Neural cell (in vitro differentiated cells): ENCODE data around the gene EXOC2. TPM values are rescaled to one million over a fixed set of nuclear protein-coding genes. Genes with fewer than 3 reads are reported as not detected.

Source experiments
- H2AFZ ChIP-seq: fragments of 200-600, 300-800 bp; sonication (generic), shearing (Covaris generic); 2 replicates; pipeline ENCODE4 v1.6.0; 2014; ENCODE audit warnings: low read depth, mild to moderate bottlenecking, antibody characterized with exemption, low read length, moderate library complexity
- H3F3A ChIP-seq: fragments of 200-600 bp; shearing (Covaris generic); 2 replicates; pipeline ENCODE4 v1.6.1; 2016; ENCODE audit warnings: mild to moderate bottlenecking, moderate library complexity, mixed read lengths, antibody characterized with exemption, low read length; ENCODE audit not compliant: insufficient read depth, poor library complexity, severe bottlenecking
- H3K27ac ChIP-seq: fragments of 200-600, 300-800 bp; sonication (generic), shearing (Covaris generic); 2 replicates; pipeline ENCODE4 v1.5.1; 2014; ENCODE audit warnings: mild to moderate bottlenecking, low read length, moderate library complexity
- H3K27me3 ChIP-seq: fragments of 300-800, 200-600 bp; sonication (generic), shearing (Covaris generic); 2 replicates; pipeline ENCODE4 v1.6.0; 2014; ENCODE audit warnings: mild to moderate bottlenecking, low read depth, low read length, moderate library complexity; ENCODE audit not compliant: insufficient read depth
- H3K36me3 ChIP-seq: fragments of 300-800, 200-600 bp; sonication (generic), shearing (Covaris generic); 2 replicates; pipeline ENCODE4 v1.5.1; 2014; ENCODE audit warnings: mild to moderate bottlenecking, antibody characterized with exemption, low read length, moderate library complexity; ENCODE audit not compliant: insufficient read depth
- H3K4me2 ChIP-seq: fragments of 300-800, 200-600 bp; sonication (generic), shearing (Covaris generic); 2 replicates; pipeline ENCODE4 v1.6.0; 2014; ENCODE audit warnings: mild to moderate bottlenecking, low read length
- H3K4me3 ChIP-seq: fragments of 300-800, 200-600 bp; sonication (generic), shearing (Covaris generic); 2 replicates; pipeline ENCODE4 v1.5.1; 2014; ENCODE audit warnings: mild to moderate bottlenecking, low read length, moderate library complexity
- H3K79me2 ChIP-seq: fragments of 200-600 bp; shearing (Covaris generic); replicated peaks from 2 replicates; pipeline ENCODE4 v1.6.0; 2014; ENCODE audit warnings: mild to moderate bottlenecking, low read length, moderate library complexity; ENCODE audit not compliant: insufficient read depth
- H3K9ac ChIP-seq: fragments of 300-800, 200-600 bp; sonication (generic), shearing (Covaris generic); 2 replicates; pipeline ENCODE4 v1.6.1; 2016; ENCODE audit warnings: mild to moderate bottlenecking, low read length, mixed read lengths
- H3K9me2 ChIP-seq: fragments of 200-600 bp; shearing (Covaris generic); 2 replicates; pipeline ENCODE4 v1.6.1; 2016; ENCODE audit warnings: mild to moderate bottlenecking, low read length, mixed read lengths; ENCODE audit not compliant: insufficient read depth
- H3K9me3 ChIP-seq: fragments of 200-600, 300-800 bp; sonication (generic), shearing (Covaris generic); 2 replicates; pipeline ENCODE4 v1.6.1; 2016; ENCODE audit warnings: mild to moderate bottlenecking, mixed run types, low read length, moderate library complexity, mixed read lengths
- H4K20me1 ChIP-seq: fragments of 200-600 bp; shearing (Covaris generic); 2 replicates; pipeline ENCODE4 v1.6.1; 2016; ENCODE audit warnings: mild to moderate bottlenecking, mixed run types; ENCODE audit not compliant: insufficient read depth
- EP300 ChIP-seq: fragments of 450-650 bp; conservative IDR thresholded peaks from 2 replicates; pipeline ENCODE4 v1.6.1; 2014; ENCODE audit warnings: antibody characterized with exemption, mild to moderate bottlenecking, moderate library complexity; ENCODE audit not compliant: poor library complexity, severe bottlenecking
- EZH2 ChIP-seq: fragments of 200-600, 300-800 bp; shearing (Covaris generic), sonication (generic); IDR thresholded peaks from 2 replicates; pipeline ENCODE4 v1.6.1; 2014; ENCODE audit warnings: antibody characterized with exemption, low read length, borderline replicate concordance, mild to moderate bottlenecking; ENCODE audit not compliant: insufficient read depth, poor library complexity, severe bottlenecking
- MXI1 ChIP-seq: fragments of 450-650 bp; conservative IDR thresholded peaks from 2 replicates; pipeline ENCODE4 v1.6.1; 2014; ENCODE audit warnings: antibody characterized with exemption, mild to moderate bottlenecking; ENCODE audit not compliant: poor library complexity, severe bottlenecking
- POLR2AphosphoS5 ChIP-seq: IDR thresholded peaks from 2 replicates; pipeline ENCODE4 v1.6.1; 2012
- RAD21 ChIP-seq: fragments of 450-650 bp; conservative IDR thresholded peaks from 2 replicates; pipeline ENCODE4 v1.6.1; 2014; ENCODE audit warnings: antibody characterized with exemption, mild to moderate bottlenecking, moderate library complexity
- SMC3 ChIP-seq: fragments of 450-650 bp; conservative IDR thresholded peaks from 2 replicates; pipeline ENCODE4 v1.6.1; 2014; ENCODE audit warnings: antibody characterized with exemption, mild to moderate bottlenecking, moderate library complexity; ENCODE audit not compliant: poor library complexity
- TAF1 ChIP-seq: IDR thresholded peaks from 2 replicates; pipeline ENCODE4 v1.6.1; 2012; ENCODE audit warnings: low read depth
- polyA plus RNA-seq: library from polyadenylated mRNA; depleted of rRNA; stranded (reverse); fragments of >200 nt; gene quantifications from 2 replicates; pipeline ENCODE4 v1.2.3, GENCODE V29; 2014
- TF ChIP-seq, protein P1 (sequence below): fragments of 450-650 bp; IDR thresholded peaks from 2 replicates; pipeline ENCODE4 v1.5.1; 2014; ENCODE audit warnings: antibody characterized with exemption, mild to moderate bottlenecking, moderate library complexity; ENCODE audit not compliant: poor library complexity, severe bottlenecking
- TF ChIP-seq, protein P2 (sequence below): IDR thresholded peaks from 2 replicates; pipeline ENCODE4 v1.6.1; 2012; ENCODE audit warnings: borderline replicate concordance

Gene EXOC2
- polyA plus RNA-seq, 1 donor from 2014 or later = 38.6 TPM

DNA sequence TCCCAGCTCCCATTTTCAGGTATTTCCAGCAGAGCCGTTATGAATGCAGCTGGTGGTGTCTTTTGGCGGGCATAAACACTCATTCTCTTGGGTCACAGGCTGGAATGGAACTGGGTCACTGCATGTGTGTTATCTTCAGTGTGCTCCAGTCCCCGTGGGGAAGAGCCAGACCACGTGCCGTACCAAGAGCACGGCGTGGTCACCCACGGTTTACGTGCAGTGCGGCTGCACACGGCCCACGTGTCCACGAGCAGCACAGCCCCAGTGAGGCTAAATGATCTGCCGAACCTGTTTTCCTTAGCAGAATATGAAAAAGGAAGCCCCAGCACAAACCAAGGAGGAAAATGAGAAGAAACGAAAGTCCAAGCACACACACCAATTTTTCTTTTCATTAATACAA lies 179.9 kb downstream of the EXOC2 start:
- Histone ChIP-seq H3K9ac (no peak overlapping the region), H3K9me3 (no peaks in the 10 kb centered on the region), H2AFZ (no peak overlapping the region), H3F3A (no peaks in the 10 kb centered on the region), H3K4me2 (no peak overlapping the region), H3K79me2 (no peaks in the 10 kb centered on the region), H3K9me2 (no peaks in the 10 kb centered on the region), H3K36me3 (peaks cover 4% of the 10 kb centered on the region), H3K27ac (no peak overlapping the region), H3K4me3 (no peak overlapping the region), H4K20me1 (no peaks in the 10 kb centered on the region), H3K27me3 (no peaks in the 10 kb centered on the region)
- TF ChIP-seq, protein P1, sequence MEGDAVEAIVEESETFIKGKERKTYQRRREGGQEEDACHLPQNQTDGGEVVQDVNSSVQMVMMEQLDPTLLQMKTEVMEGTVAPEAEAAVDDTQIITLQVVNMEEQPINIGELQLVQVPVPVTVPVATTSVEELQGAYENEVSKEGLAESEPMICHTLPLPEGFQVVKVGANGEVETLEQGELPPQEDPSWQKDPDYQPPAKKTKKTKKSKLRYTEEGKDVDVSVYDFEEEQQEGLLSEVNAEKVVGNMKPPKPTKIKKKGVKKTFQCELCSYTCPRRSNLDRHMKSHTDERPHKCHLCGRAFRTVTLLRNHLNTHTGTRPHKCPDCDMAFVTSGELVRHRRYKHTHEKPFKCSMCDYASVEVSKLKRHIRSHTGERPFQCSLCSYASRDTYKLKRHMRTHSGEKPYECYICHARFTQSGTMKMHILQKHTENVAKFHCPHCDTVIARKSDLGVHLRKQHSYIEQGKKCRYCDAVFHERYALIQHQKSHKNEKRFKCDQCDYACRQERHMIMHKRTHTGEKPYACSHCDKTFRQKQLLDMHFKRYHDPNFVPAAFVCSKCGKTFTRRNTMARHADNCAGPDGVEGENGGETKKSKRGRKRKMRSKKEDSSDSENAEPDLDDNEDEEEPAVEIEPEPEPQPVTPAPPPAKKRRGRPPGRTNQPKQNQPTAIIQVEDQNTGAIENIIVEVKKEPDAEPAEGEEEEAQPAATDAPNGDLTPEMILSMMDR = no peak
- TF ChIP-seq SMC3 = no peak
- TF ChIP-seq EP300 = no peak
- TF ChIP-seq, protein P2, sequence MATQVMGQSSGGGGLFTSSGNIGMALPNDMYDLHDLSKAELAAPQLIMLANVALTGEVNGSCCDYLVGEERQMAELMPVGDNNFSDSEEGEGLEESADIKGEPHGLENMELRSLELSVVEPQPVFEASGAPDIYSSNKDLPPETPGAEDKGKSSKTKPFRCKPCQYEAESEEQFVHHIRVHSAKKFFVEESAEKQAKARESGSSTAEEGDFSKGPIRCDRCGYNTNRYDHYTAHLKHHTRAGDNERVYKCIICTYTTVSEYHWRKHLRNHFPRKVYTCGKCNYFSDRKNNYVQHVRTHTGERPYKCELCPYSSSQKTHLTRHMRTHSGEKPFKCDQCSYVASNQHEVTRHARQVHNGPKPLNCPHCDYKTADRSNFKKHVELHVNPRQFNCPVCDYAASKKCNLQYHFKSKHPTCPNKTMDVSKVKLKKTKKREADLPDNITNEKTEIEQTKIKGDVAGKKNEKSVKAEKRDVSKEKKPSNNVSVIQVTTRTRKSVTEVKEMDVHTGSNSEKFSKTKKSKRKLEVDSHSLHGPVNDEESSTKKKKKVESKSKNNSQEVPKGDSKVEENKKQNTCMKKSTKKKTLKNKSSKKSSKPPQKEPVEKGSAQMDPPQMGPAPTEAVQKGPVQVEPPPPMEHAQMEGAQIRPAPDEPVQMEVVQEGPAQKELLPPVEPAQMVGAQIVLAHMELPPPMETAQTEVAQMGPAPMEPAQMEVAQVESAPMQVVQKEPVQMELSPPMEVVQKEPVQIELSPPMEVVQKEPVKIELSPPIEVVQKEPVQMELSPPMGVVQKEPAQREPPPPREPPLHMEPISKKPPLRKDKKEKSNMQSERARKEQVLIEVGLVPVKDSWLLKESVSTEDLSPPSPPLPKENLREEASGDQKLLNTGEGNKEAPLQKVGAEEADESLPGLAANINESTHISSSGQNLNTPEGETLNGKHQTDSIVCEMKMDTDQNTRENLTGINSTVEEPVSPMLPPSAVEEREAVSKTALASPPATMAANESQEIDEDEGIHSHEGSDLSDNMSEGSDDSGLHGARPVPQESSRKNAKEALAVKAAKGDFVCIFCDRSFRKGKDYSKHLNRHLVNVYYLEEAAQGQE = no peak
- TF ChIP-seq RAD21 = no peak
- no peak for TF ChIP-seq EZH2
- TF ChIP-seq POLR2AphosphoS5 = no peak
- no peak for TF ChIP-seq TAF1

GRCh38 chr6:511488-512137 lies 181.3 kb downstream of the EXOC2 start:
- TF ChIP-seq, protein P2 = no peak
- TF ChIP-seq TAF1 (no peak), SMC3 (no peak), MXI1 (no peak), EP300 (no peak), RAD21 (no peak), EZH2 (no peak), POLR2AphosphoS5 (no peak)
- TF ChIP-seq, protein P1 = no peak
- Histone ChIP-seq H3K27ac (no peak overlapping the region), H2AFZ (no peak overlapping the region), H4K20me1 (no peaks in the 10 kb centered on the region), H3K9me3 (no peaks in the 10 kb centered on the region), H3K9me2 (no peaks in the 10 kb centered on the region), H3K36me3 (peaks cover 4% of the 10 kb centered on the region), H3K4me3 (no peak overlapping the region), H3F3A (no peaks in the 10 kb centered on the region), H3K4me2 (no peak overlapping the region), H3K9ac (no peak overlapping the region), H3K79me2 (no peaks in the 10 kb centered on the region), H3K27me3 (no peaks in the 10 kb centered on the region)
